ENCODE results near the gene KCNS1. TPM values are rescaled to one million over a fixed set of nuclear protein-coding genes. Genes with fewer than 3 reads are reported as not detected.

KCNS1 gene
- total RNA-seq, 1 experiment from 2014 or later = 0.09 TPM

GRCh38 chr20:45085867-45086266 lies 15.1 kb downstream of the KCNS1 start:
- intact Hi-C loops (cut with micrococcal nuclease; ENCODE audit: unreplicated experiment) = no loop called here
- CTCF ChIA-PET = interaction anchor here (0.8 to 1.2 kb wide), 2 partner anchors 10 to 208 kb away, joined by 3 to 4 read pairs; no protein-coding TSS in a partner anchor
- TF ChIP-seq CTCF (IDR thresholded peaks at IDR 0.05; ENCODE audit: insufficient read depth in 1 of 2, low read depth in 1 of 2, low read length in 1 of 2, severe bottlenecking in 1 of 2, unreplicated experiment in 1 of 2) = no peak
- no peaks in the 10 kb centered on the region for H3K4me1 ChIP-seq
- peaks cover 11% of the 10 kb centered on the region for H3K4me1 Mint-ChIP-seq (ENCODE audit: low read depth, unreplicated experiment)
- H3K36me3 Mint-ChIP-seq (ENCODE audit: insufficient read depth, unreplicated experiment) = peaks cover 26% of the 10 kb centered on the region
- no peak overlapping the region for H3K4me3 Mint-ChIP-seq (ENCODE audit: unreplicated experiment)
- H3K9me3 Mint-ChIP-seq (ENCODE audit: unreplicated experiment) = peaks cover 10% of the 10 kb centered on the region
- H3K4me3 ChIP-seq (ENCODE audit: low read depth, low read length) = no peak overlapping the region
- H3K27me3 Mint-ChIP-seq (ENCODE audit: insufficient read depth, unreplicated experiment) = no peaks in the 10 kb centered on the region
- no TSS peak for BruUV-seq (replicated peaks)
- H3K9me3 ChIP-seq = no peaks in the 10 kb centered on the region
- POLR2A ChIA-PET = no interaction called here
- no peaks in the 10 kb centered on the region for H3K27me3 ChIP-seq (replicated peaks; ENCODE audit: control insufficient read depth, insufficient read depth, low read length)
- no peak for DNase-seq
- H3K27ac Mint-ChIP-seq (ENCODE audit: unreplicated experiment) = no peak overlapping the region
- no peaks in the 10 kb centered on the region for H3K36me3 ChIP-seq (ENCODE audit: control insufficient read depth, insufficient read depth, low read length)

DNA sequence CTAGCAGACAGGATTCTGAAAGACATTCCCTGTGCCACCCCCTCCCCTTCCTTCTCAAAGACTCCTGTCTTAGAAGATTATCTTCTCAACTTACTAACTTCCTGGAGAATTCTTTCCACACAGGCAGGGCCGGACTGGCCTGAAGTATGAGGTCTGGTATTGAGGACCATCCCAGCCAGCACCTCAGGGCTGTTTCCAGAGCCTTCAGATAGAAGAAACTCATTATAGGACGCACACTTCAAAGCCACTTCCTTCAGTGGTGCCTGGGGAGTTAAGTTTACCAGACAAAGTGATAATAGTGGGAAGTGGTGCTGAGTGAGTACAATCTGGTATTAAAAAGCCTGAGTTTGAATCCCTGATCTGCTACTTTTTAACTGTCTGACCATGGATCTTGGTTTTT lies 15.6 kb downstream of the KCNS1 start:
- Mint-ChIP-seq H3K4me3 (ENCODE audit: unreplicated experiment) (no peak overlapping the region), H3K27me3 (ENCODE audit: insufficient read depth, unreplicated experiment) (no peaks in the 10 kb centered on the region), H3K9me3 (ENCODE audit: unreplicated experiment) (peaks cover 10% of the 10 kb centered on the region), H3K36me3 (ENCODE audit: insufficient read depth, unreplicated experiment) (peaks cover 30% of the 10 kb centered on the region), H3K27ac (ENCODE audit: unreplicated experiment) (no peak overlapping the region), H3K4me1 (ENCODE audit: low read depth, unreplicated experiment) (peaks cover 11% of the 10 kb centered on the region)
- ChIA-PET CTCF (no interaction called here), POLR2A (no interaction called here)
- intact Hi-C loops (cut with micrococcal nuclease; ENCODE audit: unreplicated experiment) = no loop called here
- Histone ChIP-seq H3K27me3 (replicated peaks; ENCODE audit: control insufficient read depth, insufficient read depth, low read length) (no peaks in the 10 kb centered on the region), H3K9me3 (no peaks in the 10 kb centered on the region), H3K4me1 (no peaks in the 10 kb centered on the region), H3K4me3 (ENCODE audit: low read depth, low read length) (no peak overlapping the region), H3K36me3 (ENCODE audit: control insufficient read depth, insufficient read depth, low read length) (no peaks in the 10 kb centered on the region)
- TF ChIP-seq CTCF (IDR thresholded peaks at IDR 0.05; ENCODE audit: insufficient read depth in 1 of 2, low read depth in 1 of 2, low read length in 1 of 2, severe bottlenecking in 1 of 2, unreplicated experiment in 1 of 2) = no peak
- BruUV-seq (replicated peaks) = no TSS peak
- peak in 1 of 2 experiments; percentile 71 for DNase-seq

- Mint-ChIP-seq H3K4me1 (ENCODE audit: low read depth, unreplicated experiment) (peaks cover 11% of the 10 kb centered on the region), H3K36me3 (ENCODE audit: insufficient read depth, unreplicated experiment) (peaks cover 51% of the 10 kb centered on the region), H3K9me3 (ENCODE audit: unreplicated experiment) (peaks cover 10% of the 10 kb centered on the region), H3K4me3 (ENCODE audit: unreplicated experiment) (no peak overlapping the region), H3K27me3 (ENCODE audit: insufficient read depth, unreplicated experiment) (no peaks in the 10 kb centered on the region), H3K27ac (ENCODE audit: unreplicated experiment) (no peak overlapping the region)
- BruUV-seq (replicated peaks) = no TSS peak
- H3K9me3 ChIP-seq = no peaks in the 10 kb centered on the region
- no peaks in the 10 kb centered on the region for H3K36me3 ChIP-seq (ENCODE audit: control insufficient read depth, insufficient read depth, low read length)
- no peaks in the 10 kb centered on the region for H3K27me3 ChIP-seq (replicated peaks; ENCODE audit: control insufficient read depth, insufficient read depth, low read length)
- ChIA-PET CTCF (interaction anchor here (0.6 kb wide), 1 partner anchor 70 kb away, joined by 8 read pairs; no protein-coding TSS in a partner anchor), POLR2A (no interaction called here)
- DNase-seq = no peak
- H3K4me1 ChIP-seq = no peaks in the 10 kb centered on the region
- intact Hi-C loops (cut with micrococcal nuclease; ENCODE audit: unreplicated experiment) = loop anchor here (5.0 kb wide), 1 partner anchor 209 kb away; no protein-coding TSS in a partner anchor
- TF ChIP-seq CTCF (IDR thresholded peaks at IDR 0.05; ENCODE audit: insufficient read depth in 1 of 2, low read depth in 1 of 2, low read length in 1 of 2, severe bottlenecking in 1 of 2, unreplicated experiment in 1 of 2) = no peak
- H3K4me3 ChIP-seq (ENCODE audit: low read depth, low read length) = no peak overlapping the region
These were observed 17.8 kb downstream of the KCNS1 start for GRCh38 chr20:45083127-45083526.

Measured in Caco-2 (cell line).